ENCODE results near the gene CLTCL1.

CLTCL1 gene

DNA sequence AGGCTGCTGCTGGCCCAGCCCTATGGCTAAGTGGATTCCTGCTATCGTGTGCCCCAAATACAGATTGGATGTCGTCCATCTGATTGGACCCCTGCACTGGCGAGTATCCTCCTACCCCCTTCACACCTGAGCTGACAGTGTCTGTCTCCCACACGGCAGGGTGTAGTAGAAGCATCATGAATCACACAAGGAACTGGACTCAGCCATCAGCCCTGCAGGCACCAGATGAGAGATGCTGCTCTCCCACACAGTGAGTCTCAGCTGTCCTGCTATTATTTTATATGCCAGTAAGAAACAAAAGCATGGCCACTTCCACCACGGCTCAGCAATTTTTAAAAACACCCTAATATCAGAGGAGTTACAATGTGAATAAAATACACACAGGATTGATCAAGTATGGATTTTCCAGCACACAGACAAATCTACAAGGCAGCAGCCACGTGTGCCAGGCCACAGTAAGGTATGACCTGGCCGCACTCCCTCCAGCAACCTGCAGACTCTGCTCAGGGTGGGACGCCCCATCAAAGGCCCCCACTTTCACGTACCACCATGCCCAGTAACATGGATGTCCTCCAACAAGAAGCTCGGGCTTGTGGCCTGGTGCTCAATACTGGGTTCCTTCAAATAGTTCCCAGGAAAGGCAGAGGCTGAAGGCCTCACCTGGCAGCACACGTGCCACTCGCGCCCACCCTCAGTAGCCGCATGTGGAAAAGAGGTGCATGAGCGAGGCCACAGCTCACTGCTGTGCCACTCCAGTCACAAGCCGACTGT, 96.6 kb downstream of the CLTCL1 start:
- DNase-seq: no peak

DNA sequence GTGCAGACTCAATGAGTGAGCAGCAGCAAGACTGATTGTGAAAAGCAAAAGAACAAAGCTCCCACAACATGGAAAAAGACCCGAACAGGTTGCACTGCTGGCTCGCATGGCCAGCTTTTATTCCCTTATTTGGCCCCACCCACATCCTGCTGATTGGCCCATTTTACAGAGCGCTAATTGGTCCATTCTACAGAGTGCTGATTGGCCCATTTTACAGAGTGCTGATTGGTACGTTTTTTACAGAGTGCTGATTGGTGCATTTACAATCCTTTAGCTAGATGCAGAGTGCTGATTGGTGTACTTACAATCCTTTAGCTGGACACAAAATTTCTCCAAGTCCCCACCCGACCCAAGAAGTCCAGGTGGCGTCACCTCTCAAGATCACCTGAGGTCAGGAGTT, 97.6 kb downstream of the CLTCL1 start:
- no peak for DNase-seq

DNA sequence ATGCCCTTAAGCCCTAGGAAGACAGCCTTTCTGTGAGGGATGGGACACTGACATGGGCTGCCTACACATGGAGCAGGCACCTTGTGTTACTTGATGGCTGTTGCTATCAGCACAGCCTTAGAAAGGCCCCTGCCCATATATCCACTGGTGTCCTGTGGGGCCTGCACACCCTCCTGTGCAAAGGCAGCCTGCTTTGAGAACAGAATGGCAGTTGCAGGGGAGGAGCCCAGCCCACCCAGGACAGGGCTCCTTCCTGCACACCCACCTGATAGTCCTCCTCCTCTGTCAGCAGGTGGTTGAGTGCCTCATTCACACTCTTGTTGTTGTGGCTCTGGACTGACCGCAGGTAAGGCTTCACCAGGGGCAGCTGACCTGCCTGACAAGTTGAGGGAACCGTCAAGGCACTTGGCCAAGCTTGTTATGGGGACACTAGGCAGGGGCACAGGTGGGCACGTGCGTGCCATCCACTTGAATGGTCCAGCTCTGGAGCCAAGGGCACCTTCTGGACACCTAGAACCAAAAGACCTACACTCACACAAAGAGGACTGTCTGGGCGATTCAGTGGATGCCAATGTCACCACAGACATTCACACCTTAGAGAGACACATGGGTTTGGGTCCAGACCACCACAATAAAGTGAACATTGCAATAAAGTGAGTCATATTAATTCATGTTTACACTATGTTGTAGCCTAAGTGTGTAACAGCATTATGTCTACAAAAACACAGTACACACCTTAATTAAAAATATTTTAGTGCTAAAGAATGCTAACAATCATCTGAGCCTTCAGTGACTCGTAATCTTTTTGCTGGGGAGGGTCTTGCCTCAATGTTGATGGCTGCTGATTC, 103.6 kb downstream of the CLTCL1 start:
- DNase-seq: no peak

DNA sequence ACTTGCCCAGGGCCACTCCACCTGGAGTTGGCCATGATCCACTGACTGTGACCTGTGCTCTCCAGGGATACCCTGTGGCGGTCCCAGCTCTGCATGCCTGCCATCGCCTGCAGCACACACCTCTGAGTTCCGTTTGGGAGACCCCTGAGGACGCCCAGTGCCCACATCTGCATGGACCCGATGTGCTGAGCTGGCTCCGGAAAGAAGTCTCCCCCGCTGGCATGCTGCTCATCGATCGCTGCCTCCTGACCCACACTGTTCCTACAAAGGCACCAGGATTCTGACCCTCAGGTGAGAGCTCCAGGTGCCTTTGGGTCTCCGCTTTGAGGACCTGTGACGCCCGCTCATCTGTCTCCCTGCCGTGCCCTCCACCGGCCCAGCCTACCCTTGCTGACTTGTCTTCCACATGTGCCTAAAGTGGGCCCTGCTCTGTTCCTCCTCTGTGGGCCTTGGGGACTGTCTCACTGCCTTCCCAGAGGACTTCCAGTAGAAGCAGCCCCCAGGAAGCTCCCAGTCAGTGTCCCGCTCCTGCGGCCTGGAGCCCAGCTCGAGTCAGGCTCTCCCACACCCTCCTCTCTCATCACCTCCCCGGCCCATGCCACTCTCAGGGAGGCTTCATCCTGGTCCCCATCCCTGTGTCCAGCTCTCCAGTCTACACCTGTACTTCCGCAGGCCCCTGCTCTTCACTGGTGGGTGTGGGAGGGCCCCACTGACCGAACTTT, 107.1 kb downstream of the CLTCL1 start:
- no peak for DNase-seq

DNA sequence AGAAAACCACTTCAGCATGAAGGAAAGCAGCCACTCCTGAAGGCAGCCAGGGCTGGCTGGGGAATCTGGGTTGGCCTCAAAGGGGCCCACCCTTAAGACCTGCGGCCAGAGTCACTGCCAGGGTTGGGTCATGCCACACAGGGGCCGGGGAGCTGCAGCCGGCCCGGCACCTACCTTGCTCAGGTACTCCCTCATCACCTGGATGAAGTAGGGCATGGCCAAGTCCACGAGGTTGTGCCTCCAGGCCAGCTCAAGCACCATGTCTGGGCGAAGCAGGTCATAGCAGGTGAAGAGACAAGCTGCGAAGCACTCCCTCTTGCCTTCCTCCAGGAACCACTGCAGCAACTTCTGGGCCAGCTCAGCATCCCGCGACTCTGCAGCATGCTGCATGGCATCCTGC, 108.3 kb downstream of the CLTCL1 start:
- DNase-seq: no peak

DNA sequence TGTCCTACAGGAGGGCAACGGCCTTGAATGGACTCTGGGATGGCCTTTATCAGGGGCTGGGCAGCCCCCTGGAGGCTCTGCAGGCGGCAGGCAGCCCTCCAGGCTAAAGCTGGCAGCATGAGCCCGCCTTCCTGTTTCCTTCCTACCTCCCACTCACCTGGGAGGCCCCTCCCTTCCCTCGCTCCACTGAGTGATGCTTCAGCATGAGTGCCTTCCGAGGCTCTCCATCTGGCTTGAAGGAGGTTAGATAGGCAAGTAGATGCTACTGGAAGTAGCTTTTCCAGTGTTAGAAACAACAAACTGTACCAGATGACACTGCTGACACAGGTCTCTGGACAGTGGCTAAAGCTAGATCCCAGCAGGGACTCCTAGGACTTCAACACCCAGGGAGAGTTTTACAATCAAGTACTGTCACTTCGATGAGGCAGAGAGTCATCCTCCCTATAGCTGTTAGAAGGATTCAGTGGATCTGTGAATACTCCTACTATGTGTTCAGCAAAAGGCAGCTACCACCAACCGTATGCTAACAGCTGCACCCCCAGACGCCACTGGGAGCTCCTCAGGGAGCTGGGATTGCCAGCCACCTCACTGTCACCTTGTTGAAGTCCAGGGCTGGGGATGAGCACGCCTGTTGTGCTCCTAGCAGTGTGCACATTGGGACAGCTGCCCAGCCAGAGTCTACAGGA, 108.9 kb downstream of the CLTCL1 start:
- peak; percentile 81 for DNase-seq

DNA sequence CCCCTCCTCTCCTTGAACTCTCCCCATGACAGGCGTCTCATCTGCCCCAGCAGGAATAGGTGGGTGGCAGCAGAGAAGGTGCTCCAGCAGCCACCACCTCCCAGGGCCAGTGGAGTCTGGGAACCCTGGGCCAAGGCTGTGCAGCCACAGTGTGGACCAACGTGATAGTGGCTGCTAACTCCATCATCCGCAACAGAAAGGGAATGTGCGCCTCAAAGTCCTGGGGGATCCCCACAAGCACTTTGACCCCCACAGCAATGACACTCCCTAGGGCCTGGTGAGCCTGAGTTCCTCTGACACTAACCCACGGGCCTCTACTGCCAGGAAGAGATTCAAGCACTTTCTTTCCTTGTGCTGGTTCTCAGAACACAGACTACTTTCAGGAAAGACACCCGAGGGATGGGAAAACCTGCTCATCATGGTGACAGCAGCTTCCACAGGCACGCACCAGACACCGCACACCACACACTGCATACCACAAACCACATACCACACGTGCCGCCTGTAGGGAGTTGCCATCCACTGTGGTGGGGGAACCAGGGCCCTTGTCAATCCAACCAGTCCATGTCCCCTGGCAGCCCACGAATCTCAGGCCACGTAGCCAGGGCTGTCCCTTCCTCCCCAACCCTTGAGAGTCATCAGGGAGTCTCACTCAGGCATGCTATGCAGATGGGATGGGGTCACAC, 109.6 kb downstream of the CLTCL1 start:
- DNase-seq: no peak

DNA sequence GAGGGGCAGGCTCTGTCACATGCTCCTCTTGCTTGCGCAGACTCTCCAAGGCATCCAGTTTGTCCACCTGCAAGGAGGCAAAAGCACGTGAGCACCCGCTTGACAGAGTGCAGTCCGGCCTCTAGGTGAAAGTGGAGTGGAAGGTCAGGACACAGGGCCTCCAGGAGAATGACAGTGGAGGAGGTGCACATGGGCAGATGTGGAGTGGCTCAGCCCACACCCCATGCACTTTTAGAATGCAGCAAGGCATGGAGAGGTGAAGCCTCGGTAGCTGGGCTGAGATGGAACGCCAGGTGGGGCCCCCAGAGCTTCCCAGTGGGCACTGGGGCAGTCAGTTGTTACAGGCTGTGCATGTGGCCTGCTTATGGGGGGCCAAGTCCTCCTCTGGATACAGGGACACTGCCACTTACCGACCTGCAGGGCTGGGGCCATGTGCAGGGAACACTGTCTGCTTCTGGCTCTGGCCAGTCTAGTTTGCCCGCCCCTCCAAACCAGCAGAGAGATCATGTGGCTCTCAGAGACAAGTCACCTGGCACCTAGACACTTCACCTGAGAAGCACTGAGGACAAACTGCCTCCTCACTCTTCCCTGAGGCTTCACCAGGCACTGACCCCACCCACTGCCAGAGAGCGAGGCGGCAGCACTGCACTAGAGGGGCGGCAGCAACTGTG, 110.6 kb downstream of the CLTCL1 start:
- DNase-seq: no peak

DNA sequence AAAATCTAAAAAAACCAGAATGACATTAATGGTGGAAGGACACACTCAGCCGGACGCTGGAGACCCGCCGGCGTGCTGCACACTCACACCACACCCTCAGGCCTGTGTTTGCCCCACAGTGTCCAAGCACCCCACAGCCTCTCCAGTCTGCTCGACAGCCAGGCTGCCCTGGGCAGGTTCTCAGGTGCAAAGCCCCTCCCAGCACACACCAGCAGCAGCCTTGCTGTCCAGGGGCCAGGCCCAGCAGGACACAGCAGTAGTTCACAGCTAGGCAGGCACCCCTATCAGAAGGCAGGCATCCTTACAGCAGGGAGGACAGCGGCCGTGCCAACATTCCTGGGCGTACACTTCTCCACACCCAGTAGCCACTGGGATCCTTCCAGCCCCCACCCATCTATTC, 111.3 kb downstream of the CLTCL1 start:
- DNase-seq: no peak

DNA sequence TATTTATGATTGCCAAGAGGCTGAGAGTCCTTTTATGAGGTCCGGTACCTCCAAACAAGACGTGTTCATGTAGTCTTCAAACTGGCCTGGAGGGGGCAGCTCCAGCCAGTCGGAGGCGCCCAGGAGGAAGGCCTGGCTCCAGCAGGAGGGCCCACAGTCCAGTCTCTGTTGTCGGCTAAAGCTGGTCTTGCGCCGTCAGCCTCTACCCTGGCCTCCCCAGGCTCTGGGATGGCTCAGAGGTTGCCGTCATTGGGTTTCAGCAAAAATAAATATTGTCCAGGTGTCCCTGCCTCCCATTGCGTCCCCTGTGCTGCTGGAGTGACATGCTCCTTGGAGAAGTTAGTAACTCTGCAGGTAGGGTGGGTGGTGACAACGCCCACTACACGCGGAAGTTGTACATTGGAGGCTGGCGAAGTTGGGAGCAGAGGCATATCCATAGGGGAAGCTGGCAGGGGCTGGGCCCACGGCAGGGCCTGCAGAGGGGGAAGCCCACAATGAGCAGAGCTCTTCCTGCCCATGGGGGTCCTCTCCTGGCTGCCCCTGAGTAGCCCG, 111.9 kb downstream of the CLTCL1 start:
- peak; percentile 63 for DNase-seq

DNA sequence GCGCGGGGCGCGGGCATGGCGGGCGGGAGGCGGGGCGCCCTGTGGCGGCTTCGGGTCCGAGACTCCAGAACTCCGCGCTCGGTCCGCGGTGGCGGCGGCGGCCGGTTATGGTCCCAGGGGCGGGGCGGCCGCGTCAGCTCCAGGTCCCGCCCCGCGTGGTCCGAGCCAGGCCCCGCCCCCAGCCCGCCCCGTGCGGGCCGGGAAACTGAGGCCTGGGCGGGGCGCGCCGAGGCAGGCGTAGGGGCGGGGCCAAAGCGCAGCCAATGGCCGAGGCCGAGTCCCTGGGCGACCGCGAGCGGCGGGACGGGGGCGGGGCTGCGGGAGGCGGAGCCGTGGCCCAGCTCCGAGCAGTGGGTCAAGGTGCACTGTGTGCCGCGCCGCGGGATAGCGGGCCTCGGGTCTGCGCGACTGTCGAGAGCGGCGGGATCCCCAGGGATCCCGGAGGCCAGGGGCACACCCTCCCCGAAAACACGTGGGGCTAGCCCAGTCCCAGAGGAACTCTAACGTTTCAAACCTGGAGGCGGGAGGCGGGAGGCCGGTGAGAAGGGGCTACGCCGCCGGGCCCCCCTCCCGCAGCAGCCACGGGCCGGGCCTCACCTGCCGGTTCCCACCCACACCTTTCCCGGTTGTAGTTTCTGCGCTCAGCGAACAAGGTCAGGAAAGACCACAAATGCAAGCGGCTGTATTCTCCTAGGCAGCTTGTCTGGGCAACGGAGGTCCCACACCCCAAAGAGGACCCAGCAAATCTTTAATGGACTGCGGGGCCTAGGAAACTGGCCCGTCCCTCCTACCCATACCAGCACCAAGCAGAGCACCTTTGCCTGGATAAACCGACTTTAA, 112.6 kb downstream of the CLTCL1 start, which contains the start of gene SLC25A1:
TSS of gene SLC25A1 (minus strand) at position 80 of the 840 bp plus-strand sequence. CDS start at position 17, 63 bp downstream.
- peak; percentile 77 for DNase-seq

DNA sequence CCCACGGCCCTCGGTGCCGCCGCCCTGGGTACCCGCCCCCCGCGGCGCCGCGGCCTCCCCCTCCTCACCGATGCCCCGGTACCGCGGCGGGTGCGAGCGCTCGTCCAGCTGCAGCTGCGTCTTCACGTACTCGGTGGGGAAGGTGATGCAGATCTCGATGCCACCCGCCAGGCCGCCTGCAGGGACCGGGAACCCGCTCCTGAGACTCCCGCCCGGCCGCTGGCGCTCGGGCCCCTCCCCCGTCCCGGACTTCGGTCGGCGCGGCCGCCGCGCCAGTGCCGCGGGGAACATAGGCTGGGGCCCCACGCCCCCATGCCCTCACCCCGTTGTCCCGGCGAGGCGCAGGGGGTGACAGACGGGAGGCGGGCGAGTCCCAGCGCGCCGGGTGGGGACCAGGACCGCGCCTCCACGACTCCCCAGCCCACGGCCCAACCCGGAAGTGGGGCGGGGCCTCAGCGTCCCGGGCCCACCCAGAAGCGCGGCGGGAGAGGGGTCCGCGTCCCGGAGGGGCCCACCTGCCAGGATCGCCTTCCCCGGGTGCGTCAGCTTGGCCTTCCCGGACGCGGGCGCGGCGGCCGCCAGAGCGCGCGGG, 113.4 kb downstream of the CLTCL1 start:
- peak; percentile 57 for DNase-seq

DNA sequence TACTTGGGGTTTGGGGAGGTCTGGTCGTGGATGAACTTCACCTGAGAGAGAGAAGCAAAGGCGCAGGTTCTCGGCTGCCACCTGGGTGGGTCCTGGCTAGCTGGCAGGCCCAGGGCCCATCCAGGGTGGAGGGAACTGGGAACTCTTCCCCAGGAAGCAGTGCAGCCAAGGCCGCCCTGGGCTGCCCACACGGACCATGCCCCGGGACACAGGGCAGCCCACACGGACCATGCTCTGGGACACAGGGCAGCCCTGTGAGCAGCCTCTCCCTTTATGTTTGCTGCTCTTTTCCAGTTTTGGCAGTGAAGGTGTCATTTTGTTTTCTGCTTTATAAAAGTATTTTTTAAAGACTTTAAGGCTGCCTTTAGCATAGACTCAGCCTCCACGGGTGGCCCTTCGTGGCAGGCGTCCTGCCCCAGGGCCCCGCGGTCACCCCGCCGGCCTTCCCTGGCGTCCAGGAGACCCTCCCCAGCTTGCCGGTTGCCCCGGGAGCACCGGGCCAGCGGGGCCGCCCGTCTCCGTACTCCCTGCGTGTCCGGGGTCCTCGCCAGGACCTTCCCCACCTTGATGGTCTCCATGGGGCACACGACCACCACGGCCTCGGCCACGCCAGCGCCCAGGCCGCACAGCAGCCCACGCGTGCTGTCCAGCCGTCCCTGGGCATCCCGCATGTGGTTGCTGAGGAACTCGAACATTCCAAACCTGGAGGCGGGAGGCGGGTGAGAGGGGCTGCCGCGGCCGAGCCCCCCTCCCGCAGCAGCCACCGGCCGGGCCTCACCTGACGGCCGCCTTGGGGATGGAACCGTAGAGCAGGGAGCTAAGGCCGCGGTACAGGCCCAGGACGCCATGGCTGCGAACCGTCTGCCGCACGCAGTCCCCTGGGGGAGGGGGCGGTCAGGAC, 114.1 kb downstream of the CLTCL1 start:
- DNase-seq: no peak

DNA sequence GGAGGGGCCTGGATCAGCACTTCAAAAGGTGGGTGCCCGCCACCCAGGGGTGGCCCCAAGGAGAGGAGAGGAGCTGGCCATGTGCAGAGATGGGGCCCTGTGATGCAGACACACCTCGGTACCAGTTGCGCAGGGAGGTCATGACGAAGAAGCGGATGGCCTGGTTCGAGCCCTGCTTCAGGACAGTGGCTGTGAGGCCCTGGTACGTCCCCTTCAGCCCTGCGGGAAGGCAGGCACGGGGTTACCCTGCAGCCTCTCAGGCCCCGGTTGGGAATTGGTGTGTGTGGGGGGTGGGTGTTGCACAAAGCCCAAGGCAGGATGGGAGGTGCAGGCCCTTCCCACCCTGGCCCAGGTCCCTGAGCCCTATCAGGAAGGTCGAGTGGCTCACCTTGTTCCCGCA, 114.8 kb downstream of the CLTCL1 start:
- DNase-seq: no peak

DNA sequence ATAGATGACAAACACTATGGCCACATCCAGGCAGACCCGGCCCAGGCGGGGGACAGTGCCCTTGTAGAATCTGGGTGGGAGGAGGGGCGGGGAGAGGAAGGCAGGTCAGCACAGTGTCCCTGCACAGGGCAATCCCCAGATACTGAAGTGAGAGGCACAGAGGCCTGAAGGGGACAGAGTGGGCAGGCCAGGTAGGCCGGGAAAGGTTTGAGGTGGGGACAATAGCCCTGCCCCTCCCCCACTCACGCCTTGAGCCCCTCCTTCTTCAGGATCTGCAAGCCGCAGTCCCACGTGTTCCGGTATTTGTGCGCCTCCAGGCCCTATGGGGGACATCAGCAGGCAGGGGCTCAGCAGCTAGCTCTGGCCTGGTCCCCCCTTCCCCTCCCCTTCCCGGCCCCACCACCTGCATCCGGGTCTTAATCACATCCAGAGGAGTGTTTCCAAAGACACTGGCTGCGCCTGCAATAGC, 115.3 kb downstream of the CLTCL1 start:
- DNase-seq: no peak

DNA sequence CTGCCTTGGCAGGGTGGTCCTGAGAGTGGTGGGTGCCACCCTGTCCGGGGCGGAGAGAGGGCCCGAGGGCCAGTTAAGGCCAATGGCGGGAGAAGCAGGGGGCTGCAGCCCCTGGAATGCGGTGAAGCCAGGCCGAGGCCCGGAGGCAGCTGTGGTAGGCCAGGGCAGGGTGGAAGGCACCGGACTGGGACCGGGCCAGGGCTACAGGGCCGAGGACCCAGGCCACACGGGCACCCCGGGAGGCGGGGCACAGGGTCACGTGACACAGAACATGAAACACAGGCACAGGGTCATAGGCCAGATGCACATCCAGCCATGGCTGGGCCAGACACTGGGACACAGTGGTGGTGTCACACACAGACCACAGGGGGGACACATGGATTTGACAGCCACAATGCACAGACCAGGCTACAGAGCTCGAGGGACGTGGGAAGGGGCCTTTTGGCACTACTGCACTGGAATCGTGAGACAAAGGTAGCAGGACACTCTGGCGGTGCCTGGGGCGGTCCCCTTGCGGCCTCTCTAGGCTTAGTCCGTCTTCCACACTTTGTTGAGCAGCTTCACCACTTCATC, 115.8 kb downstream of the CLTCL1 start:
- no peak for DNase-seq

DNA sequence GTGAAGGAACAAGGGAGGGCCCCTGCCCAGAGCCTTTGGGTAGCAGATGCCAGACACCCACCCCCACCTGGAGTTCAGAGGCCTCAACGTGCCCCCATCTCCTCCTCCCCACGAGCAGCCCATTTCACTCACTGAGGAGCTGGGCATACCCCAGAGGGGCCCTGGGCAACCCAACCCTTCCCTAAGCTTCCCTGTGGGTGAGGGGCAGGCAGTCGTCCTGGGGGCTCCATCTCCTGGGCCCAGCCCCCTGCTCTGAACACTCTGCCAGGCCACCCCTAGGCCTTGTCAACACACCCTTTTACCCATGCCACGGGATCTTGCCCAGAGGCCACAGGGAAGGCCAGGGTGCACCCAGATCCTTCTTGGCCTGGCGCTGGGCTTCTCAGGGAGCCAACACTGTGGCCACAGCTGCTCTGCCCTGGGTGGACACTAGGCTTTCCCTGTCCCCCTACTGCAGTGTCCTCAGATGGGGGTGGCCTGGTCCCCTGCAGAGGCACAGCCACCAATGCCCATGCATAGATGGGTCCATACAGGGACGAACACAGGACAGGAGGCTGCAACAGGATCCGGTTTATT, 116.4 kb downstream of the CLTCL1 start:
- DNase-seq: no peak
